CD4-positive, alpha-beta T cell treated with Interleukin-12 subunit alpha and Interleukin-12 subunit beta, for 1 hour (primary cell): ENCODE data around the gene HIVEP3.
"Not testable (repeated sequence)": the region's sequence is repeated elsewhere in the genome, so short reads cannot be mapped to it uniquely, and the experiment has no call there.

ENCODE experiments used
- DNase-seq: peaks from one replicate; pipeline ENCODE4 v3.0.0-alpha.2; 2020

HIVEP3 gene

DNA sequence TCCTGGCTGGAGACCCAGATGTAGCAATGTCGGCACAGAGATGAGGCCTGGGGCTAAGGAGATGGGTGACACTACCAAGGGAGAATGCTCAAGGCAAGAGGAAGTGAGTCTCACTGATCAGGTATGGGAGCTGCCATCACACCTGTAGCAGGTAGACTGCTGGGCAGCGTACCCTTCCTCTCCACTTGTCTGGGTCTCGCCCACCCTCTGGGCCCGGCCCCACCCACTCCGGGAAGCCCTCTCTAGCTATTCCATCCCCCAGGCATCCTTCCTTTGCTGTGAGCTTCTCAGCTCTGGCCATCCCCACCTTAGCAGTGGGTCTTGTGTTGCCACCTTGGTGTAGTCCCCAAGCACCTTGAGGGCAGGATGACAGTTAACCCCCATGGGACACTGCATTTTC is 346.5 kb downstream of the HIVEP3 start:
- no peak for DNase-seq

DNA sequence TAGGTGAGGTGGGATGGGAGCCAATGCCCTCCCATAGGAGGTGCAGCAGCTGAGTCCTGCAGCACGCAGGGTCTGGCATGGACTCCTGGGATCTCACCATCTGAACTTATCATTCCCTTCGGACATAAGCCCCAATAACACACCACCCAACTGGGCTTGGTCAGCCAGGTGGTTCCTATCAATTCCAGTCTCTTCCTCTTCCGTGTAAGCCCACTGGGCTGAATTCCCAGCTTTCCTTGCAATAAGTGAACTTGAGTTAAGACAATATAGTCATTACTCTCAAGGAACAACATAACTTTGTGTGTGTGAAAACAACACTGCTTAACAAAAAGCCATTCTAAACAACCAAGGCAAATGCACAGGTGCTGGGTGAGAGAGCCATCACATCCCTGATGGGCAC is 347.7 kb downstream of the HIVEP3 start:
- no peak for DNase-seq

DNA sequence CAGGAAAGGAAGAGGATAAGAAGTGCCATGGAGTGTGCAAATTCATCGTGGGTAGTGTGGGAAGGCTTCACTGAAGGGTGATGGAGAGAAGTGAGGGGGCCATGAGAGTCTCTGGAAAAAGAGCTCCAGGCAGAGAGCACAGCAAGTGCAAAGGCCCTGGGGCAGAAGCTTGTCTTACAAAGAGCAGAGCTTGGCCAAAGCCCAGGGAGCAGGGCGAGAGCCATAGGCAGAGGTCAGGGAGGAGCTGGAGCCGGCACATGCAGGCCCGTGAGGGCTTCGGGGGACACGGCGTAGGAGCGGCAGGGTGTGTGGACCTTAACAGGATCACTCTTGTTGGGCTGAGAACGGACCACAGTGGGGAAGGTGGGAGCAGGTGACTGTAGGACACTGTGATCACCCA is 350.5 kb downstream of the HIVEP3 start:
- DNase-seq: no peak

DNA sequence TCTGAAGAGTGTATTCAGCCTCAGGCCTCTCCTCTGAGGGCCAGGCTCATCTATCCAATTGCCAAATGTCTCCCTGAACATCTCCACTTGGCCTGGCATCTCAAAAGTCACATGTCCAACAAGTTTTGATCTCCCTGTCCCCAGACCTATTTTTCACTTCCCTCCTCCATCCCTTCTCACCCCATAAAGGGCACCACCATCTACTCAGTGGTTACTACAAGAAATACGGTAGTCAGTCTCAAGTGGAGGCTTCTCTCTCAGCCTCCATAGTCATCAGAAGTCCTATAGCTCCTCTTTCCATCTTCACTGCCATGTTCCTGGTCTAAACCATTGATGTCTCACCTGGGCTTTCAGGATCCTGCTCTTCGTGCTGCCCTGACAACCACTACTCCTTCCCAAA is 351.8 kb downstream of the HIVEP3 start:
- DNase-seq: no peak

DNA sequence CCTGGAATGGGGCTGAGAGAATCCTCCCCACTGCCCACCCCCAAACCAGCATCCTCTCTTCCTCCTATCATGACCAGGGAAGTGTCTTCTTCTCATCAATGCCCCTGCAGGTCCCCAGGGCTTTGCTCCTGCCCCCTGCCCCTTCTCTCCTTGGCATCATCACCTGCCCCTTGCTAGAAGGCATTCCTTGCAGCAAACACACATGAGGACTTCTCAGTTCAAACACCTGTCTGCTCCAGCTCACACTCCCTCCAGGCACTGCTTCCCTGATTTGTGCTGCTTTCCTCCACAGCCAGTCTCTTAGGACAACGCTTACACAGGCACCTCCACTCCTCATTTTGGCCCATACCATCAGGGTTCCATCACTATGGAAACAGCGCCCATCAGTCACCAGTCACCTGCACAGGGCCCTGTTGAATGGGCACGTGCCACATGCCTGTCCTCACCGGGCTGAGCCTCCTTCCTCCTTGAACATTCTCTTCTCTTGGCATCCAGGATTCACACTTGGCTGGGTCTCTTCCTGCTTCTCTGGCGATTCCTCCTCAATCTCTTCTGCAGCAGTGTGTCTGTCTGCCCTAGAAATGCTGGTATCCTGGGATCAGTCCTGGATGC is 352.3 kb downstream of the HIVEP3 start:
- DNase-seq: no peak

DNA sequence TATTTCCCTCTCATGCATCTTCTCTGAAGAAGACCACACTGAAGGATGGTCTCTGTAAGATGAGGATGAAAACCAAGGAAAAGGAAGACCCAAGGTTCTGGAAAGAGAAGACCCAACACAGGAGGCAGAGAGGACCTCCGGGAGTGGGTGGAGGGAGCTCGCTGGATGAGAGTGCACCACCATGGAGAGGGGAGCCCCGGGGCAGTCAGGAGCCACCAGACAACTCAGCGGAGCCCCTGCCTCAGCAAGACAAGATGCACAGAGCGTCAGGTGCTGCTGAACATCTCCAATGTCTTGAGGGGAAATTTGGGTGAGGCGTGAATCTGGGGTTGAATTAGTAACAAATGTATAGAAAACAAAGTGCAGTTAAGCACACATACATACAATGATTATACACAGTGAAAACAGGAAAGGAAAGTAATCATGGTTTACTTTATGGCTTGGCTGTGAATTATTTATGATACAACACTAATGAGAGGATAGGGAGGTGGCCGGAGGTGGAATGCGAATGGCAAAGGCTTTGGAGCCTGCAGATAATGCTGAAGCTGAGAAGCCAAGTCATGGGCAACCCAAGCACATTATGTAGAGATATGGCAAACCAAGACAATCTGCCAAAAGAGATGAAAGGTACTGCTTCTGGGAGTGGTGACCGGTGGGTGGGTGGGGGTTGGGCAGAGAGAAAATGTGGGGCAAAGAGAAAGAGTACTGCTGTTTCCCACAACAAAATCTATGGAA is 353.8 kb downstream of the HIVEP3 start:
- no peak for DNase-seq

DNA sequence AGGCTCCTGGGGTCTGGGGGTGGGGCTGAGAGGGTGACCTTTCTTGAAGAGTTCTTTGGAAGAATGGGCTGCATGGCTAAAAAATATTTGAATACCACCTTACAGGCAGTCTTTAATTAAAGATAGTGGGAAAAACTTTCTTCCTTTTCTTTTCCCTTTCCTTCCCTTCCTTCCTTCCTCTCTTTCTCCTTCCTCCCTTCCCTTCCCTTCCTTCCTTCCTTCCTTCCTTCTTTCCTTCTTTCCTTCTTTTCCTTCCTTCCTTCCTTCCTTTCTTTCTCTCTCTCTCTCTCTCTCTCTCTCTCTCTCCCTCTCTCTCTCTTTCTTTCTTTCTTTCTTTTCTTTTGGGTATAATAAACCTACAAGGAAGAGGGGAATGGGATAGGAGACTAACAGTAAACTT is 356.4 kb downstream of the HIVEP3 start:
- no peak for DNase-seq

DNA sequence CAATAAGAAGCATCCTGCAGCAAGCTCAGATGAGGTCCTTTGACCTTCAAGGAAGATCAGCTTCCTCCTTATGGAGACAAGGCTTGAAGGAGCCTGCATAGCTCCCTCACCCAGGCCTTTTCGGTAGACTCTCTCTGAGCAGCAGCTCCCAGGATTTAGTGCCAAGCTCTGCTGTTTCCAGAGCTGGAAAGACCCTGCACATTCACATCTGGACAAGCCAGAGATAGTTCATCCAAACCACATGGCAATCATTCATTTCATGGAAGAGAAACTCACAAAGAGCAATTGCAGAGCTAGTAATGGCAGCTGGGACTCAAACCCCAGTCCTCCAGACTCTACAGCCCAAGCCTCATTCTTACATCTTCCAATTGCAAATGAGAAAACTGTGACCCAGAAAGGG is 357.8 kb downstream of the HIVEP3 start:
- DNase-seq: no peak

DNA sequence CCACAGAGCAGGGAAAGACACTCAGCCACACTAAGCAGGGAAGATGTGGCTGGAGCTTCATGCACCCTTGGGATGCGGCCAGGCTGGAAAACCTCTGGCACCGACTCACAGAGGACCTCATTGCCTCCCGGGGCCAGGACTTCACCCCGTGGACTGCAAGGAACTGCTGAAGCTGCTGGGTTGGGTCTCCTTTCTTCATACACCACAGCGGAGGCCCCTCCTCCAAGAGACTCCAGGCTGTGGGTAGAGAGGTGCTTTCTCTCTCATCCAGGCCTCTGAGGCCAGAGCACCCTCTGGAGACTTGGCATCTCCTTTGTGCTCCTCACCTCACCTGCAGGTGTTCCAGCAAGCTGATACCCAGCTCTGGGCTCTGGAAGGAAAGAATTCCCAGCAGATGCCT is 358.2 kb downstream of the HIVEP3 start:
- DNase-seq: no peak

DNA sequence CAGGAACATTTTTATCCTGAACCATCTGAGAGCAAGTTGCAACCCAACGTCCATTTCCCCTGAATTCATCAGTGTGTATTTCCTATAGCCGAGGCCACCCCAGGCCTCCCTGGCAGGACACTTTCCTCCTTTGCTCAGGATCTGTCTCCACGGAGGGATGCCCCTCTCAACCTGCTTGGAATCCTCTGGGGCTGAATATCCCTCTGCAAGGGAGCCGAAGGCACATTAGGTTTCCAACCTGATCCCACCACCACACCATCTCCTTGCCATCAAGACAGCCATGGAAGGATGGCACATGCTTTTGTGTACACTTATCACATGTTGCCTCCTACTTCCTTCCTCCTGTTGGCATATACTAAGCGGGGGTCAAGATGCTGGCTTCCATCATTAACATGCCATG is 359.4 kb downstream of the HIVEP3 start:
- DNase-seq: no peak

DNA sequence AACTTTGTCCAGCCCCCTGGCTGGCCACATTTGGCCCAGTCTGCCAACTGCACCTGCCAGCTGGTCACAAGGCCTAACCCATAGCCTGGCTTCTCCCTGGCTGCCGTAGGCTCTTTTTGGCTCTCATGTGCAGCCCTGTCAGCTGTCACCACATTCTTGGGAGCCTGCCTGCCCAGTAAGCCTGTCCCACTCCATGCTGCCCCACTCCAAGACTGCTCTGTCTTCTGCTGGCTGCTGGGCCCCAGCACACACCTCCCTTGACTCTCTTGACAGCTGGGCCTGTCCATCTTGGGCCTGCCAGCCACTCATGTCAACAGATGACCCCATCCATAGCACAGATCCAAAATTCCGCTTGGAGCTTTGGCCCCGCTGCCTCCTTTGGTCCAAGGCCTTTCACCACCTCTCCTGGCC is 360.0 kb downstream of the HIVEP3 start:
- DNase-seq: no peak

DNA sequence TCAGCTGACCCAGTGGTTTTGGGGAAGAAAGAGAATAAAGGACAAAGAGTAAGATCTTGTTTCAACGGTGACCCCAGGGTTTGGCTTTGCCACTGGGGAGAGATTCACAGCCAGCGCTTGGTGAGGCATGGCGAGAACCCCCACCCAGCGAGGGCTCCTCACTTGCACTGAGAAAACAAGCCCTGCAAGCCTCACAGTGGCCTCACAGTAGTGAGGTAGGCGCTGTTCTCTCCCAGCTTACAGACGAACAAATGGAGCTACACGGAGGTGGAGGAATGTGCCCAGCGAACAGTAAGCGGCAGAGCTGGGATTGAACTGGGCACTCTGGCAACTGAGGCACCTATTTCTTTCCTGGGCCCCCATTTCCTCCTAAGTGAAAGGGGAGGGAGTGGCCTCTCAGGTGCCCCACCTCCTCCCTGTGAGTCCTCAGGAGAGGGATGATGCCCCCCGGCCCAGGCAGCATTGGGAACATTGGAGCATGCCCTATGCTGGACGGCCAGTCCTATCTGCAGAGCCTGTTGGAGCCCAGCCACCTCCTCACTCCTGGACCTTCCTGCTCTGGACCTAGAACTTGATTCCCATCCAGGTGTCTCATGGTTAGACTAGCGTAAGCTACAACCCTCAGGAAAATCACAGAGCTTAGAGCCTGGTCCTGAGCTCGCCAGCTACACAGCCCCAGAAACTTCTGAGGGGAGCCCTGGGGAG is 360.8 kb downstream of the HIVEP3 start:
- DNase-seq: no peak

DNA sequence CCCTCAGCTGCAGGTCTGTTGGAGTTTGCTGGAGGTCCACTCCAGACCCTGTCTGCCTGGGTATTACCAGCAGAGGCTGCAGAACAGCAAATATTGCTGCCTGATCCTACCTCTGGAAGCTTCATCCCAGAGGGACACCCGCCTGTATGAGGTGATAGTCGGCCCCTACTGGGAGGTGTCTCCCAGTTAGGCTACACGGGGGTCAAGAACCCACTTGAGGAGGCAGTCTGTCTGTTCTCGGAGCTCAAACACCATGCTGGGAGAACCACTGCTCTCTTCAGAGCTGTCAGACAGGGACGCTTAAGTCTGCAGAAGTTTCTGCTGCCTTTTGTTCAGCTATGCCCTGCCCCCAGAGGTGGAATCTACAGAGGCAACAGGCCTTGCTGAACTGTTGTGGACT is 364.0 kb downstream of the HIVEP3 start:
- DNase-seq: not testable (repeated sequence)

DNA sequence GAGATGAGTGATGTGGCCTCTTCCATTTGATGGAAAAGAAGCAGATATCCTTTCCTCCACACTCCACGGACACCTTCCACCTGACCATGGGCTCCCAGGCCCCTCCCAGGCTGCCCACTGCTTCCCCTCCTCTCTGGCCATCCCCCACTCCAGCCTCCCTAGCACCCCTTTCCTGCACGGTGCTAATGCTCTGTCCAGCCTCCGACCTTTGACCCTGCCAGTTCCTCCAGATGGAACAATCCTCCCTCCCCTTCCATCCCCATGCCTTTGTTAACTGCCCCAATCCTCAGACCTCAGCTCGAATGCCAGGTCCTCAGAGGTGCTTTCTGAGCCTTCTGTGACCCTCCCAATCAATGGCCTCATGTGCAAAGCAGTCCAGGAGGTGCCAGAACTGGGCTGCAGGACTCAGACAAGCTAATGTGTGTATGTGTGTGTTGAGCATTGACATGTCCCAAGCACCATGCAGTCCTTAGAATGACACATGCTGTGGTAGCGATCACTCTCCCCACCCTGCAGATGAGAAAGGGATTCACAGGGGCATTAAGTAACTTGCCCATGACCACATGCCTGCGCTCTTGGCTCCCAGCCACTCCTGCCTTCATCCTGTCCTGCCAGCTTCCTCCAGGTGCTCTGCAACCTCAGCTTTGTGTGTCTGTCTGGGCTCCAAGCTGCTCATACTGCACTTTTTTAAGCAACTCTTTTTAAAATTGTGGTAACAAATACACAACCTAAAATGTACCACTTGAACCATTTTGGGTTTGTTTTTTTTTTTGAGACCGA is 370.8 kb downstream of the HIVEP3 start:
- no peak for DNase-seq

DNA sequence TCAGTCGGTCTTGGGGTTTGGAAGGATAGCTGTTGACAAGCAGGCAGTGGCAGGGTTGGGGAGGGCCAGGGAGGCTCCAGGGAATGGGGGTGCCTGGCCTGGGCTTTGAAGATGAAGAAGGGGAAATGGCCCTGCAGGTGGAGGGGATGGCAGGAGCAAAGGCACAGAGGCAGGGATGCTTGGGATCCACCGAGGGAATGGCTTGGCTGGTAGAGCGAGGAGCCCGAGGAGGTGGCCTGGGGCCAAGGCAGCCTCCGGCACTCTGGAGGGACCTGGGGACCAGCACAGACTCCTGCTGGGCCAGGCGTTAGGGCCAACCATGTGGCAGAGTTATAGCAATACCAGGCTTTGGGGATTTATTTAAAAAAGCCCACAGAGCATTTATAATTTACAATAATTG is 371.4 kb downstream of the HIVEP3 start:
- no peak for DNase-seq

DNA sequence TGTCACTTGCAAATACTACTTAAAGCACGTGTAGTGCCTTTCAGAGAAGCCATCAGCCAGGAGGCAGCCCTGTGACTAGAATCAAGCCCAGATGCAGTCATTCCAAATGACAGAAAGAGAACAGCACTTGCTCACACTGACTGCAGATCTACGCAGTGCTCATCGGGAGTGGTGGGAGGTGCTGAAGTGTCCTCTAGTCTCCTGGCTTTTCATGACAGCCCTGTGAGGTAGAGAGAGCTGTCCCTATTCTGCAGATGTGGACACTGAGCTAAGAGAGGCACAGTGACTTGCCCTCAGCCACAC is 371.9 kb downstream of the HIVEP3 start:
- DNase-seq: no peak

DNA sequence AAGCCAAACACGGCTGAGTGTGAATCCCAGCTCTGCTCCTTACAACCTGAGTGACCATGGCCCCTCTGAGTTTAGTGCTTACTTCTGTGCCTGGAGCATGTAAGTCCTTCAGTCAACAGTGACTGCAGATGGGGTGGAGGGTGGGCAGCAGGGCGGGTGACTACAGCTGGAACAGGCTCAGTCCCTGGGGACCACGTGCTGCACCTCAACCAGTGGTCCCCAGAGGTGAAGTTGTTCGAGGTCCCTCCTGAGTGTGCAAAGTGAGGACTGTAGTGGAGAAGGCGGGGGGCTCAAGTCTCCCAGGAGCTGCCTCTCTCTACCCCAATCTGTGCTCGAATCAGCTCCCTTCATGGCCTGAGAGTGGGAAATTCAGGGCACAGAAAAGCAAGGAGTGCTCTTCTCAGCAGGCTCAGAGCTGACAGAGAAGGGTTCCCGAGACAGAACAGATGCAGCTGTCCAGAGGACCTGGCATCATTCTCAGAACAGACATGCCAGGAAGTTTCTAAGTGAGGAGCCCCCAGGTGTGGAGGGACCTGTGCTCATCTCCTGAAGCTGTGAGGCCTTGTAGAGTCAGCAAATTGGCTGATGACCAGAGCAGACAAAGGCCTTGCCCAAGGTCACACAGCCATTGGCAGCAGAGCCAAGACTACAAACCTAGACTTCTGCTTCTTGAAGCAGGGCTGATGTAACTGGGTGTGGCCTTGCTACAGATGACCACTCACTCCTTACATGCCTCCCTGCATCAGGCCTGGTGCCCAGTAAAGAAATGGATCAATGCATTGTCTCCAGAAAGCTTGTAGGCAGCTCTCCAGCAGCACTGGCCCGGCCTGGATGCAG is 372.5 kb downstream of the HIVEP3 start:
- DNase-seq: no peak

DNA sequence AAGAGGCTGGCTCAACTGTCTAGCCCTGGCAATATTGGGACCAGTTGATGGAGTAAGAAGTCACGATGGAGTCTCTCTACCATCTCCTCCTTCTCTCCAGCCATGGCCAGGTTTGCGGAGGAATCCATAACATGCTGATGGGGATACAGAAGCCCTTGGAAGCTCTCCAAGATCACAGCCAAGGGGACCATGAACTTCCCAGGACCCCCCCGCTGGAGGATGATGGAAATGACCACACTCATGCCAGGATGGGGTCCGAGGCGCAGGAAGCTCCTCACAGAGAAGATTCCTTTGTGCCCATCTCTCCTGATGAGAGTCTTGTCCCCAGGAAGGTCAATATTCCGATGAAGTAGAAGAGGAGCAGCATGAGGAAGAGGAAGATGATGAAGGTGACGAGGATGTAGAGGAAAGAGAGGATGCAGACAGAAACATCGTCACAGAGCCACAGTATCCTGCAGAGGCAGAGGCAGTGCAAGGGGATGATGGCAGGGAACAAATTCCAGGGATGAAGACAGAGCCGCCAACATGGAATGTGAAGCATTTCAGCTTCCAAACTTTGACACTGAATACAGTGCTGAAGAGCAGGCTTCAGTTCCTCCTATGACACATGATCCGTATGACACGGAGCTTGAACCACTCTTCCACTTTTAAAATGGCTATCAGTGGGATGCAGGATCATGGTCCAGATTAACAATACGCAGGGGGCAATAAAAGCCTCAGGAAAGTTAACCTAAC is 376.4 kb downstream of the HIVEP3 start:
- no peak for DNase-seq

DNA sequence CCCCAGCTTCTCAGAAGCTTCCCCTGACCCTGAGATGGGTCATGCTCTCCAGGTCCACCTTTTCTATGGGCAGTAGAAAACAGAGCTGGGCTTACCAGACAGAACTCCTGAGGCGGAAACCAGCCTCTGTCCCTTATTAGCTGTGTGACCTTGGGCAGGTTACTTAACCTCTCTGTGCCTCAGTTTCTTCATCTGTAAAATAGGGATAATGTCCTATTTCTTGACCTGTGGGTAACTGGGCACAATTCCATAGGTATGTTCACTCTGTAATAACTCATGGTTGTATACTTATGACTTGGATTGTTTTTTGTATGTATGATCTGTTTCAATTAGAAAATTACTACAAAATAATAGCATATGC is 377.1 kb downstream of the HIVEP3 start:
- no peak for DNase-seq

DNA sequence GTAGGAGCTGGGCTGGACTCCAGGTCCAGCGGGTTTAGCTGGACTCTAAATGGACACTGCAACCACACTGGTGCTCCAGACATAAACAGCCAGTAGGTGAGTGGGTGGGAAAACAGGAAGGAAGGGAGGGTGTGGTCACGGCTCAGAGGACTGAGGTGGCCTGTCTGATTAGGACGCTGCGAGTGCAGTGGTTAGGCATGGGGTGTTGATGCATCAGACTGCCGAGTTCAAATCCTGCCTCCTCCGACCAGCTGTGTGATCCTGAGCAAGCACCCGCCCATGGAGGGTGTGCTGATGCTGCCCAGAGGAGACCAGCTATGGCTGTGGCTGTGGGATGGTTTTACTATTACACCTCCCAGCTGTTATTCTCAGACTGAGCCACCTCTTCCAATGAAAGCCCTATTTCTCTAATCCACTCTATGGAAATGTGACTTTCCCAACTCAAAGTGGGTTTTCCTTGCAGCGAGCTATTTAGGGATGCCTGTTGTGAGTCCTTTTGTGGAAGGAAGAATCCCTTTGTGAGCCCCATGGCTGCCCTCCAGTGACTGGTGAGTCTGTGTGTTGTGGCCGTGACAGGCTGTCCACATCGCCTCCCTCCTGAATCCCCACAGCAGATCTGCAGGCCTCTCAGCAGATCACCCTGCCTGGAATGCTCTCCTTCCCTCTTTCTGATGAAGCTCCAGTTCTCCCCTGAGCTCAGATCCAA is 377.7 kb downstream of the HIVEP3 start:
- no peak for DNase-seq

DNA sequence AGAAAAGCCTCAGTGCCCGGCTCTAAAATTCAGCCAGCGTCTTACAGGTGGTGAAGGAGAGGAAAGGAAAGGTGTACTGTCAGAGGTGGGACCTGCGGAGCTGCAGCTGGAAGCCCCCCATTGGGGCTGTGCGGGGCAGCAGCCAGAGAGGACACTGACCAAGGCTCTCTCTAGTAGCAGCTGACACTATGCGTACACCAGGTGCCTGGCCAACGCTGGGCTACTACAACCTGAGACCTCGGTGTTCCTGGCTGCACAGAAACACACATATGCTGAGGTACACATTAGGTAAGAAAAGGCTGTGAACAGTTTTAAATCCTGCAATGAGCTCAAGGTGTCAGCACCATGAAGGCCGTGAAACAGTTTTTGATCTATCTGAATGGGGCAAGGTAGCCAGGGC is 378.7 kb downstream of the HIVEP3 start:
- DNase-seq: no peak

DNA sequence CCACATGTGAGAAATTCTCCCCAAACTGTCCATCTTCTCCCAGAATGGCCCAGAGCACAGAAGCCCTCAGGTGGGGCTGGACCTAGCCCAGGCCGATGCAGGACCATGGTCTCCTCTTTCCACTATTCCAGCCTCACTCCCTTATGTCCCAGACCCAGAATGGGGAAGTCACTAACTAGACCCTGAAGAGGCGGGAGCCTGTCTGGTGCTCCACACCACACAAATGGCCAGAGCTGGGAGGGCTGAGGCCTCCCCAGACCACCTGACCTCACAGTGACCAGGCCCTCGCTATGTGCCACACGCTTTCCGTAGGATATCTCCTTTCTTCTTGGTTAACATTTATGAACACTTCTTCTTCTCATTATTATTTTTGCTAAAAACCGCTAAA is 379.3 kb downstream of the HIVEP3 start:
- DNase-seq: no peak
